HL-60 (cell line): ENCODE measurements around the gene MLLT10.

Experiments used
- DNase-seq, 2 experiments: peaks; one replicate each; pipeline ENCODE4 v3.0.0-alpha.2; 2010 to 2020; ENCODE audit warnings: low read depth in 1 of 2, low spot score in 1 of 2
- H3K27ac ChIP-seq: fragments of 250-450 bp; sonication (Bioruptor Pico); replicated peaks from 2 replicates; pipeline ENCODE4 v1.5.1; 2020; ENCODE audit warnings: mild to moderate bottlenecking, moderate library complexity
- H3K27me3 ChIP-seq: fragments of 250-450 bp; sonication (Bioruptor Pico); 2 replicates; pipeline ENCODE4 v1.5.1; 2021; ENCODE audit warnings: mild to moderate bottlenecking, moderate library complexity; ENCODE audit not compliant: insufficient read depth, poor library complexity, severe bottlenecking
- H3K4me3 ChIP-seq: replicated peaks from 2 replicates; pipeline ENCODE4 v1.5.1; 2011; ENCODE audit warnings: mild to moderate bottlenecking, control low read depth, low read length; ENCODE audit not compliant: insufficient read depth
- CTCF ChIP-seq: IDR thresholded peaks from one replicate; pipeline ENCODE4 v1.5.1; 2011; ENCODE audit warnings: low read length, control low read depth, inconsistent platforms; ENCODE audit not compliant: insufficient read depth
- GABPA ChIP-seq: IDR thresholded peaks from 2 replicates; pipeline ENCODE4 v1.6.1; 2012; ENCODE audit warnings: low read depth
- POLR2AphosphoS5 ChIP-seq: IDR thresholded peaks from 2 replicates; pipeline ENCODE4 v1.6.1; 2012; ENCODE audit warnings: low read depth
- SPI1 ChIP-seq: IDR thresholded peaks from 2 replicates; pipeline ENCODE4 v1.6.1; 2012; ENCODE audit warnings: low read depth, mild to moderate bottlenecking, borderline replicate concordance
- TF ChIP-seq, protein P1 (sequence below): IDR thresholded peaks from 2 replicates; pipeline ENCODE4 v1.6.1; 2012; ENCODE audit warnings: low read depth; ENCODE audit not compliant: insufficient replicate concordance

MLLT10 gene

GRCh38 chr10:21599582-21599981, 65.5 kb downstream of the MLLT10 start:
- H3K27me3 ChIP-seq, result no peaks in the 10 kb centered on the region
- H3K27ac ChIP-seq, result no peak overlapping the region
- no peak for DNase-seq
- TF ChIP-seq GABPA (no peak), SPI1 (no peak), CTCF (no peak), POLR2AphosphoS5 (no peak)
- TF ChIP-seq, protein P1, sequence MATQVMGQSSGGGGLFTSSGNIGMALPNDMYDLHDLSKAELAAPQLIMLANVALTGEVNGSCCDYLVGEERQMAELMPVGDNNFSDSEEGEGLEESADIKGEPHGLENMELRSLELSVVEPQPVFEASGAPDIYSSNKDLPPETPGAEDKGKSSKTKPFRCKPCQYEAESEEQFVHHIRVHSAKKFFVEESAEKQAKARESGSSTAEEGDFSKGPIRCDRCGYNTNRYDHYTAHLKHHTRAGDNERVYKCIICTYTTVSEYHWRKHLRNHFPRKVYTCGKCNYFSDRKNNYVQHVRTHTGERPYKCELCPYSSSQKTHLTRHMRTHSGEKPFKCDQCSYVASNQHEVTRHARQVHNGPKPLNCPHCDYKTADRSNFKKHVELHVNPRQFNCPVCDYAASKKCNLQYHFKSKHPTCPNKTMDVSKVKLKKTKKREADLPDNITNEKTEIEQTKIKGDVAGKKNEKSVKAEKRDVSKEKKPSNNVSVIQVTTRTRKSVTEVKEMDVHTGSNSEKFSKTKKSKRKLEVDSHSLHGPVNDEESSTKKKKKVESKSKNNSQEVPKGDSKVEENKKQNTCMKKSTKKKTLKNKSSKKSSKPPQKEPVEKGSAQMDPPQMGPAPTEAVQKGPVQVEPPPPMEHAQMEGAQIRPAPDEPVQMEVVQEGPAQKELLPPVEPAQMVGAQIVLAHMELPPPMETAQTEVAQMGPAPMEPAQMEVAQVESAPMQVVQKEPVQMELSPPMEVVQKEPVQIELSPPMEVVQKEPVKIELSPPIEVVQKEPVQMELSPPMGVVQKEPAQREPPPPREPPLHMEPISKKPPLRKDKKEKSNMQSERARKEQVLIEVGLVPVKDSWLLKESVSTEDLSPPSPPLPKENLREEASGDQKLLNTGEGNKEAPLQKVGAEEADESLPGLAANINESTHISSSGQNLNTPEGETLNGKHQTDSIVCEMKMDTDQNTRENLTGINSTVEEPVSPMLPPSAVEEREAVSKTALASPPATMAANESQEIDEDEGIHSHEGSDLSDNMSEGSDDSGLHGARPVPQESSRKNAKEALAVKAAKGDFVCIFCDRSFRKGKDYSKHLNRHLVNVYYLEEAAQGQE, result no peak
- H3K4me3 ChIP-seq, result no peak overlapping the region

GRCh38 chr10:21600804-21601433, 66.9 kb downstream of the MLLT10 start:
- TF ChIP-seq SPI1 (no peak), CTCF (no peak), GABPA (no peak), POLR2AphosphoS5 (no peak)
- TF ChIP-seq, protein P1, result no peak
- no peak overlapping the region for H3K4me3 ChIP-seq
- H3K27ac ChIP-seq, result no peak overlapping the region
- no peak for DNase-seq
- no peaks in the 10 kb centered on the region for H3K27me3 ChIP-seq

- no peak for DNase-seq
- Histone ChIP-seq H3K4me3 (no peak overlapping the region), H3K27me3 (no peaks in the 10 kb centered on the region), H3K27ac (no peak overlapping the region)
- no peak for TF ChIP-seq POLR2AphosphoS5
- TF ChIP-seq CTCF, result no peak
- TF ChIP-seq SPI1, result no peak
- no peak for TF ChIP-seq GABPA
- TF ChIP-seq, protein P1, result no peak
Measured at GRCh38 chr10:21602313-21602712, 68.3 kb downstream of the MLLT10 start.
